ENCODE results near the gene FNIP1. TPM values are rescaled to one million over a fixed set of nuclear protein-coding genes. Genes with fewer than 3 reads are reported as not detected.
"Not testable (repeated sequence)": the region's sequence is repeated elsewhere in the genome, so short reads cannot be mapped to it uniquely, and the experiment has no call there.

FNIP1 gene
- polyA plus RNA-seq, 1 donor (not counting 4 experiments of a cell fraction or from before 2014, with no cell fraction given) = 14.6 TPM

GRCh38 chr5:131622633-131623032 lies 174.2 kb downstream of the FNIP1 start:
- TF ChIP-seq EZH2 (IDR thresholded peaks at IDR 0.05; ENCODE audit: low read length) = no peak
- TF ChIP-seq, protein P1, sequence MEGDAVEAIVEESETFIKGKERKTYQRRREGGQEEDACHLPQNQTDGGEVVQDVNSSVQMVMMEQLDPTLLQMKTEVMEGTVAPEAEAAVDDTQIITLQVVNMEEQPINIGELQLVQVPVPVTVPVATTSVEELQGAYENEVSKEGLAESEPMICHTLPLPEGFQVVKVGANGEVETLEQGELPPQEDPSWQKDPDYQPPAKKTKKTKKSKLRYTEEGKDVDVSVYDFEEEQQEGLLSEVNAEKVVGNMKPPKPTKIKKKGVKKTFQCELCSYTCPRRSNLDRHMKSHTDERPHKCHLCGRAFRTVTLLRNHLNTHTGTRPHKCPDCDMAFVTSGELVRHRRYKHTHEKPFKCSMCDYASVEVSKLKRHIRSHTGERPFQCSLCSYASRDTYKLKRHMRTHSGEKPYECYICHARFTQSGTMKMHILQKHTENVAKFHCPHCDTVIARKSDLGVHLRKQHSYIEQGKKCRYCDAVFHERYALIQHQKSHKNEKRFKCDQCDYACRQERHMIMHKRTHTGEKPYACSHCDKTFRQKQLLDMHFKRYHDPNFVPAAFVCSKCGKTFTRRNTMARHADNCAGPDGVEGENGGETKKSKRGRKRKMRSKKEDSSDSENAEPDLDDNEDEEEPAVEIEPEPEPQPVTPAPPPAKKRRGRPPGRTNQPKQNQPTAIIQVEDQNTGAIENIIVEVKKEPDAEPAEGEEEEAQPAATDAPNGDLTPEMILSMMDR (optimal IDR thresholded peaks at IDR 0.05 in 1 of 3, IDR thresholded peaks at IDR 0.05 in 1 of 3, conservative IDR thresholded peaks at IDR 0.05 in 1 of 3; ENCODE audit: extremely low read depth in 1 of 3, insufficient read depth in 2 of 3, low read length in 3 of 3) = no peak
- dilution Hi-C loops (cut with MboI; ENCODE audit: extremely low pct_ligation_motif_present, low sequenced_read_pairs) = no loop called here
- no peaks in the 10 kb centered on the region for H3K9me3 ChIP-seq (ENCODE audit: control insufficient read depth, low read depth, low read length)
- DNase-seq (ENCODE audit: low read depth, low spot score) = no peak
- H3K9me1 ChIP-seq (ENCODE audit: control insufficient read depth, extremely low read depth, insufficient read depth, low read length) = no peaks in the 10 kb centered on the region
- no peak for FAIRE-seq
- peaks cover 4% of the 10 kb centered on the region for H3K4me1 ChIP-seq (ENCODE audit: control insufficient read depth, extremely low read depth, insufficient read depth, low read length)
- peaks cover 92% of the 10 kb centered on the region for H3K79me2 ChIP-seq (ENCODE audit: control insufficient read depth, insufficient read depth, low read length)
- H3K27ac ChIP-seq (ENCODE audit: control insufficient read depth, insufficient read depth, low read length) = no peak overlapping the region
- H2AFZ ChIP-seq (ENCODE audit: control insufficient read depth, low read length) = no peak overlapping the region
- H3K9ac ChIP-seq (ENCODE audit: control insufficient read depth, extremely low read depth, insufficient read depth, low read length) = no peak overlapping the region
- H4K20me1 ChIP-seq (ENCODE audit: control insufficient read depth, extremely low read depth, insufficient read depth, low read length) = peaks cover 4% of the 10 kb centered on the region
- H3K27me3 ChIP-seq (ENCODE audit: control insufficient read depth, extremely low read depth, insufficient read depth, low read length) = no peaks in the 10 kb centered on the region
- H3K4me2 ChIP-seq (ENCODE audit: control insufficient read depth, extremely low read depth, insufficient read depth, low read depth, low read length) = no peak overlapping the region
- H3K4me3 ChIP-seq (ENCODE audit: control insufficient read depth in 2 of 3, extremely low read depth in 1 of 3, insufficient read depth in 2 of 3, low read depth in 1 of 3, low read length in 3 of 3) = no peak overlapping the region
- no peaks in the 10 kb centered on the region for H3K36me3 ChIP-seq (ENCODE audit: control insufficient read depth in 2 of 2, extremely low read depth in 1 of 2, insufficient read depth in 2 of 2, low read length in 2 of 2)

- H3K9me1 ChIP-seq (ENCODE audit: control insufficient read depth, extremely low read depth, insufficient read depth, low read length); H3K4me1 ChIP-seq (ENCODE audit: control insufficient read depth, extremely low read depth, insufficient read depth, low read length); H3K4me2 ChIP-seq (ENCODE audit: control insufficient read depth, extremely low read depth, insufficient read depth, low read depth, low read length); H3K27me3 ChIP-seq (ENCODE audit: control insufficient read depth, extremely low read depth, insufficient read depth, low read length); H3K36me3 ChIP-seq (ENCODE audit: control insufficient read depth in 2 of 2, extremely low read depth in 1 of 2, insufficient read depth in 2 of 2, low read length in 2 of 2); FAIRE-seq; H3K27ac ChIP-seq (ENCODE audit: control insufficient read depth, insufficient read depth, low read length); H3K9me3 ChIP-seq (ENCODE audit: control insufficient read depth, low read depth, low read length); DNase-seq (ENCODE audit: low read depth, low spot score); H3K9ac ChIP-seq (ENCODE audit: control insufficient read depth, extremely low read depth, insufficient read depth, low read length); dilution Hi-C loops (cut with MboI; ENCODE audit: extremely low pct_ligation_motif_present, low sequenced_read_pairs); H4K20me1 ChIP-seq (ENCODE audit: control insufficient read depth, extremely low read depth, insufficient read depth, low read length); H2AFZ ChIP-seq (ENCODE audit: control insufficient read depth, low read length); H3K4me3 ChIP-seq (ENCODE audit: control insufficient read depth in 2 of 3, extremely low read depth in 1 of 3, insufficient read depth in 2 of 3, low read depth in 1 of 3, low read length in 3 of 3): not testable (repeated sequence)
- peaks cover 92% of the 10 kb centered on the region for H3K79me2 ChIP-seq (ENCODE audit: control insufficient read depth, insufficient read depth, low read length)
Measured at GRCh38 chr5:131621164-131621563, 175.7 kb downstream of the FNIP1 start.

GRCh38 chr5:131619102-131619501 lies 177.7 kb downstream of the FNIP1 start:
- H4K20me1 ChIP-seq (ENCODE audit: control insufficient read depth, extremely low read depth, insufficient read depth, low read length) = no peaks in the 10 kb centered on the region
- no peaks in the 10 kb centered on the region for H3K9me3 ChIP-seq (ENCODE audit: control insufficient read depth, low read depth, low read length)
- FAIRE-seq (no peak), DNase-seq (ENCODE audit: low read depth, low spot score) (no peak)
- dilution Hi-C loops (cut with MboI; ENCODE audit: extremely low pct_ligation_motif_present, low sequenced_read_pairs) = no loop called here
- H3K79me2 ChIP-seq (ENCODE audit: control insufficient read depth, insufficient read depth, low read length) = peaks cover 90% of the 10 kb centered on the region
- H3K9me1 ChIP-seq (ENCODE audit: control insufficient read depth, extremely low read depth, insufficient read depth, low read length) = no peaks in the 10 kb centered on the region
- H3K4me2 ChIP-seq (ENCODE audit: control insufficient read depth, extremely low read depth, insufficient read depth, low read depth, low read length) = no peak overlapping the region
- H3K27me3 ChIP-seq (ENCODE audit: control insufficient read depth, extremely low read depth, insufficient read depth, low read length) = no peaks in the 10 kb centered on the region
- H3K4me3 ChIP-seq (ENCODE audit: control insufficient read depth in 2 of 3, extremely low read depth in 1 of 3, insufficient read depth in 2 of 3, low read depth in 1 of 3, low read length in 3 of 3) = no peak overlapping the region
- H3K4me1 ChIP-seq (ENCODE audit: control insufficient read depth, extremely low read depth, insufficient read depth, low read length) = peaks cover 4% of the 10 kb centered on the region
- no peak overlapping the region for H3K27ac ChIP-seq (ENCODE audit: control insufficient read depth, insufficient read depth, low read length)
- H2AFZ ChIP-seq (ENCODE audit: control insufficient read depth, low read length) = no peak overlapping the region
- H3K9ac ChIP-seq (ENCODE audit: control insufficient read depth, extremely low read depth, insufficient read depth, low read length) = no peak overlapping the region
- TF ChIP-seq EZH2 (IDR thresholded peaks at IDR 0.05; ENCODE audit: low read length) = no peak
- TF ChIP-seq, protein P1 (optimal IDR thresholded peaks at IDR 0.05 in 1 of 3, IDR thresholded peaks at IDR 0.05 in 1 of 3, conservative IDR thresholded peaks at IDR 0.05 in 1 of 3; ENCODE audit: extremely low read depth in 1 of 3, insufficient read depth in 2 of 3, low read length in 3 of 3) = no peak
- H3K36me3 ChIP-seq (ENCODE audit: control insufficient read depth in 2 of 2, extremely low read depth in 1 of 2, insufficient read depth in 2 of 2, low read length in 2 of 2) = no peaks in the 10 kb centered on the region

Data from keratinocyte (primary cell).